GM12873 (cell line): ENCODE measurements around the gene ITM2C.

Experiments
- TF ChIP-seq, protein P1 (sequence below): IDR thresholded peaks from 2 replicates; pipeline ENCODE4 v1.5.1; 2012; ENCODE audit warnings: low read depth, mild to moderate bottlenecking, moderate library complexity, low read length, control low read depth; ENCODE audit not compliant: insufficient read depth; ENCODE audit errors: missing control alignments

Gene ITM2C

GRCh38 chr2:230914886-230915285 is 50.1 kb downstream of the ITM2C start:
- TF ChIP-seq, protein P1, sequence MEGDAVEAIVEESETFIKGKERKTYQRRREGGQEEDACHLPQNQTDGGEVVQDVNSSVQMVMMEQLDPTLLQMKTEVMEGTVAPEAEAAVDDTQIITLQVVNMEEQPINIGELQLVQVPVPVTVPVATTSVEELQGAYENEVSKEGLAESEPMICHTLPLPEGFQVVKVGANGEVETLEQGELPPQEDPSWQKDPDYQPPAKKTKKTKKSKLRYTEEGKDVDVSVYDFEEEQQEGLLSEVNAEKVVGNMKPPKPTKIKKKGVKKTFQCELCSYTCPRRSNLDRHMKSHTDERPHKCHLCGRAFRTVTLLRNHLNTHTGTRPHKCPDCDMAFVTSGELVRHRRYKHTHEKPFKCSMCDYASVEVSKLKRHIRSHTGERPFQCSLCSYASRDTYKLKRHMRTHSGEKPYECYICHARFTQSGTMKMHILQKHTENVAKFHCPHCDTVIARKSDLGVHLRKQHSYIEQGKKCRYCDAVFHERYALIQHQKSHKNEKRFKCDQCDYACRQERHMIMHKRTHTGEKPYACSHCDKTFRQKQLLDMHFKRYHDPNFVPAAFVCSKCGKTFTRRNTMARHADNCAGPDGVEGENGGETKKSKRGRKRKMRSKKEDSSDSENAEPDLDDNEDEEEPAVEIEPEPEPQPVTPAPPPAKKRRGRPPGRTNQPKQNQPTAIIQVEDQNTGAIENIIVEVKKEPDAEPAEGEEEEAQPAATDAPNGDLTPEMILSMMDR = no peak

GRCh38 chr2:230915319-230915718 is 50.6 kb downstream of the ITM2C start:
- TF ChIP-seq, protein P1 = no peak

DNA sequence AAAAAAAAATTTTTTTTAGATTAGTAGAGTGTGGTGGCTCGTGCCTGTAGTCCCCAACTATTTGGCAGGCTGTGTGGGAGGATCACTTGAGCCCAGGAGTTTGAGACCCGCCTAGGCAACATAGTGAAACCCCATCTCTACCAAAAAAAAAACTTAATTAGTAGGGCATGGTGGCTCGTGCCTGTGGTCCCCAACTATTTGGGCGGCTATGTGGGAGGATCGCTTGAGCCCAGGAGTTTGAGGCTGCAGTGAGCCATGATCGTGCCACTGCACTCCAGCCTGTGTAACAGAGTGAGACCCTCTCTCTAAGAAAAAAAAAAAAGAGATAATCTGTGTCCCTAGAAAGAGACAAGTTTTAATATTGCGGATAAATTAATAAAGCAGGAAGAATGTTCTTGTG is 51.5 kb downstream of the ITM2C start:
- TF ChIP-seq, protein P1 = no peak

DNA sequence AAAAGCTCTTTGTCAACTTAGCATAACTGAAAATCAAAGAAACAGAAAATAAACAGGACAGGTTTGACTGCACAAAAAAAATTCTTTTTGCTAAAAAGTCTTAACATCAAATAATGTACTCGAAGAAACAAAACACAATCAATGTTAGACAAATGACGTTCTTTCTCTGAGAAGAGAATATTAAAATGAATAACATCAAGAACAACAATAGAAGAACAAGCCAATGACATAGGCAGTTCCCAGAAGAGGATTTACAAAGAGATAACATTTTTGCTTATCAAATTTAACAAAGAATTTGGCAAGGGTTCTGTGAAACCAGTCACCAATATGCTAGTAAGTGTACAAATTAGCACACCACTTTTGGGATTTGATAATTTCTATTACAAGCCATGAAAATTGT is 54.5 kb downstream of the ITM2C start:
- TF ChIP-seq, protein P1 = no peak

GRCh38 chr2:230919681-230920080 is 54.9 kb downstream of the ITM2C start:
- TF ChIP-seq, protein P1 = no peak

GRCh38 chr2:230920167-230920566 is 55.4 kb downstream of the ITM2C start:
- TF ChIP-seq, protein P1 = no peak

GRCh38 chr2:230921806-230922595 is 57.3 kb downstream of the ITM2C start:
- TF ChIP-seq, protein P1 = no peak
